AG09319 (cell line): ENCODE data around the gene ADI1.

Experiments used
- DNase-seq: peaks from one replicate; pipeline ENCODE4 v3.0.0-alpha.2; 2010; ENCODE audit warnings: low read depth; ENCODE audit errors: extremely low read depth
- TF ChIP-seq, protein P1 (sequence below): IDR thresholded peaks from 2 replicates; pipeline ENCODE4 v1.5.1; 2011; ENCODE audit warnings: low read depth, mild to moderate bottlenecking, inconsistent platforms, low read length, moderate library complexity

The ADI1 gene

GRCh38 chr2:3529316-3530025, 10.1 kb upstream of the ADI1 start:
- no peak for DNase-seq
- TF ChIP-seq, protein P1, sequence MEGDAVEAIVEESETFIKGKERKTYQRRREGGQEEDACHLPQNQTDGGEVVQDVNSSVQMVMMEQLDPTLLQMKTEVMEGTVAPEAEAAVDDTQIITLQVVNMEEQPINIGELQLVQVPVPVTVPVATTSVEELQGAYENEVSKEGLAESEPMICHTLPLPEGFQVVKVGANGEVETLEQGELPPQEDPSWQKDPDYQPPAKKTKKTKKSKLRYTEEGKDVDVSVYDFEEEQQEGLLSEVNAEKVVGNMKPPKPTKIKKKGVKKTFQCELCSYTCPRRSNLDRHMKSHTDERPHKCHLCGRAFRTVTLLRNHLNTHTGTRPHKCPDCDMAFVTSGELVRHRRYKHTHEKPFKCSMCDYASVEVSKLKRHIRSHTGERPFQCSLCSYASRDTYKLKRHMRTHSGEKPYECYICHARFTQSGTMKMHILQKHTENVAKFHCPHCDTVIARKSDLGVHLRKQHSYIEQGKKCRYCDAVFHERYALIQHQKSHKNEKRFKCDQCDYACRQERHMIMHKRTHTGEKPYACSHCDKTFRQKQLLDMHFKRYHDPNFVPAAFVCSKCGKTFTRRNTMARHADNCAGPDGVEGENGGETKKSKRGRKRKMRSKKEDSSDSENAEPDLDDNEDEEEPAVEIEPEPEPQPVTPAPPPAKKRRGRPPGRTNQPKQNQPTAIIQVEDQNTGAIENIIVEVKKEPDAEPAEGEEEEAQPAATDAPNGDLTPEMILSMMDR = no peak

GRCh38 chr2:3527886-3528785, 8.8 kb upstream of the ADI1 start:
- TF ChIP-seq, protein P1 = no peak
- DNase-seq = no peak

- TF ChIP-seq, protein P1 = no peak
Measured at GRCh38 chr2:3526871-3527270, 7.5 kb upstream of the ADI1 start.

GRCh38 chr2:3523551-3524041, 4.3 kb upstream of the ADI1 start:
- DNase-seq = no peak
- TF ChIP-seq, protein P1 = no peak

More at GRCh38 chr2:3526871-3527270, 7.5 kb upstream of the ADI1 start:
- DNase-seq = no peak

- no peak for DNase-seq
- TF ChIP-seq, protein P1 = no peak
Measured at GRCh38 chr2:3522961-3523421, 3.7 kb upstream of the ADI1 start.

DNA sequence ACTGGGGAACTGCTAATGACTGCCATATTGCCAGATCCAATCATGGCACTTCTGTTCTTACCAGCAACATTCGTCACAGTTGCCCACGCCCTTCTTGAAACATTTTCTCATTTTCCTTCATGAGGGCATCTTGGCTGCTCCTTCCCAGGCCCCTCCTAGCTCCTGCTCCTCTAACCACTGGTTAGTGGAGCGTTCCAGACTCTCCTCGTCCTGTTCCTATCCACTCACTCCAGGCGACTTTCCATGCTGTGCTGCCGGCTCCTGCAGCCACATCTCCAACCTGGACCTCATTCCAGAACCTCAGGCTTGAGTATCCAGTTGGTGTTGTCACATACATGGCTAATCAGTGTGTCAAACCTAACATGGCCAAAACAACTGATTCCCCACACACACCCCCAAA, 1.3 kb upstream of the ADI1 start:
- DNase-seq = no peak
- TF ChIP-seq, protein P1 = no peak
